ENCODE measurements around the gene PDLIM4.

The PDLIM4 gene

GRCh38 chr5:132298298-132299212 lies 41.1 kb downstream of the PDLIM4 start:
- no peak for TF ChIP-seq CTCF (conservative IDR thresholded peaks at IDR 0.05; ENCODE audit: low read depth, low read length)
- Histone ChIP-seq H3K4me3 (IDR thresholded peaks at IDR 0.05; ENCODE audit: insufficient read depth, low read depth, low read length) (no peak overlapping the region), H3K36me3 (ENCODE audit: insufficient read depth) (no peaks in the 10 kb centered on the region), H3K27me3 (ENCODE audit: insufficient read depth, low read depth) (peaks cover 8% of the 10 kb centered on the region; the same call in 1 of the 2 replicates), H4K20me1 (ENCODE audit: insufficient read depth) (no peaks in the 10 kb centered on the region), H2AFZ (ENCODE audit: low read depth) (no peak overlapping the region), H3K4me1 (ENCODE audit: low read depth, poor library complexity, severe bottlenecking) (no peaks in the 10 kb centered on the region), H3K4me2 (no peak overlapping the region), H3K9ac (no peak overlapping the region), H3K79me2 (ENCODE audit: insufficient read depth, low read depth) (no peaks in the 10 kb centered on the region), H3K27ac (no peak overlapping the region)

DNA sequence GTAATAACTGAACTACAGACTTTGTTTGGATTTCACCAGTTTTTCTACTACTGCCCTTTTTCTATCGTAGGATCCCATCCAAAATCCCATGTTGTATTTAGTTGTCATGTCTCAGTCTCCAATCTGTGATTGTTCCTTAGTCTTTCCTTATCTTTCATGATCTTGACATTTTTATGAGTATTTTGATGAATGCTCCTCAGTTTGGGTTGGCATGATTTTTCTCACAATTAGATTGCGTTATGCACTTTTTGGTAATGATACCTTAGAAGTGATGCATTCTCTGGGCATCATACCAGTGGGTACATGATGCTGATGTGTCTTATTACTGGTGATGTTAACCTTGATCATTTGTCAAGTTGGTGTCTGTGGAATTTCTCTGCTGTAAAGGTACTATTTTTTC lies 42.4 kb downstream of the PDLIM4 start:
- Histone ChIP-seq H3K27ac (no peak overlapping the region), H3K36me3 (ENCODE audit: insufficient read depth) (no peaks in the 10 kb centered on the region), H4K20me1 (ENCODE audit: insufficient read depth) (no peaks in the 10 kb centered on the region), H3K9ac (no peak overlapping the region), H3K79me2 (ENCODE audit: insufficient read depth, low read depth) (no peaks in the 10 kb centered on the region), H3K27me3 (ENCODE audit: insufficient read depth, low read depth) (peaks cover 7% of the 10 kb centered on the region; the same call in 1 of the 2 replicates), H3K4me3 (IDR thresholded peaks at IDR 0.05; ENCODE audit: insufficient read depth, low read depth, low read length) (no peak overlapping the region), H3K4me2 (no peak overlapping the region), H2AFZ (ENCODE audit: low read depth) (no peak overlapping the region), H3K4me1 (ENCODE audit: low read depth, poor library complexity, severe bottlenecking) (no peaks in the 10 kb centered on the region)
- no peak for TF ChIP-seq CTCF (conservative IDR thresholded peaks at IDR 0.05; ENCODE audit: low read depth, low read length)

GRCh38 chr5:132300577-132301343 lies 43.3 kb downstream of the PDLIM4 start:
- no peak for TF ChIP-seq CTCF (conservative IDR thresholded peaks at IDR 0.05; ENCODE audit: low read depth, low read length)
- no peak overlapping the region for H3K9ac ChIP-seq

DNA sequence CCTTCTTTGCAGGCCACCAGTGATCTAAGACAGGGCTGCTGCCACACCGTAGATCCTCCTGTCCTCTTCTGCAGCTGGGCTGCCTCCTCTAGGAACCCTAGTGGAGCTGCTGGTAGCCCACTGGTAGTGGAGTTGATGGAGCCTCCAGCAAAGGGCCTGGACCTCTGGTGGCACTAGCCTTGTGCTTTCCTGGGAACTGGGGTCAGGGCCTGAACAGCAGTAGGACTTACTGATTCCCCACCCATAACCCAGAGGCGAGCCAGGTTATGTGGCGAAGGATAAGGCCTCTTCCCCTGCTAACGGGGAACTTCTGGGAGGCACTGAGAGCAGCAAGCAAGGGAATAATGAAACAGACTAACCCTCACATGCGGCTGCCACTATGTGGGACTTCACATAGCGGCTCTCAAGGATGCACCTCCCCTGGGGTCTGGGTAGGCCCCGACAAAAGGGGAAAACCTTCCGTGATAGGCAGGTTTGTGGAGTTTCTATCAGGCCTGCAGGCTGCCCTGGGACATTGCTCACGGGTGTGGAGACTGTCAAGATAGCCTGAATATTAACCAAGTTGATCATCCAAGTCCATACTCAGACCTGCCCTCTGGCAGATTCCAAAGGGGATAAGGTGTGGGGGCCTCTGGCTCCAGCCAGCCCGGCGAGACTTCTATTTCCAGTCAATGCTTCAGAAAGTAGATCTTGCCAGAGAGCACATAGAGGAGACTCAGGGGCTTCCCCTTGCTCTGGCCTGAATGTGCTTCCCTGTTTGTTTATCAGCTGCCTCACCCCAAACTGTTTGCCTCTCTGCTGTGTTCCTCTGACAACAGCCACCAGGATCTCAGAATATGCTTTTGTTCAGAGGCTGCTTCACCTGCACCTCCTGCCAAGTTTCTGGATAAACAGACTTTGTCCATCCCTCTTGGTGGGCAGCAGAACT lies 44.1 kb downstream of the PDLIM4 start:
- H3K27ac ChIP-seq: no peak overlapping the region

More at GRCh38 chr5:132300577-132301343, 43.3 kb downstream of the PDLIM4 start:
- no peak overlapping the region for H3K4me2 ChIP-seq
- H4K20me1 ChIP-seq (ENCODE audit: insufficient read depth): no peaks in the 10 kb centered on the region
- no peaks in the 10 kb centered on the region for H3K4me1 ChIP-seq (ENCODE audit: low read depth, poor library complexity, severe bottlenecking)
- H3K4me3 ChIP-seq (IDR thresholded peaks at IDR 0.05; ENCODE audit: insufficient read depth, low read depth, low read length): no peak overlapping the region
- no peak overlapping the region for H3K27ac ChIP-seq
- H2AFZ ChIP-seq (ENCODE audit: low read depth): no peak overlapping the region
- no peaks in the 10 kb centered on the region for H3K79me2 ChIP-seq (ENCODE audit: insufficient read depth, low read depth)
- H3K27me3 ChIP-seq (ENCODE audit: insufficient read depth, low read depth): no peaks in the 10 kb centered on the region
- H3K36me3 ChIP-seq (ENCODE audit: insufficient read depth): no peaks in the 10 kb centered on the region

More for the DNA sequence above, 44.1 kb downstream of the PDLIM4 start:
- no peaks in the 10 kb centered on the region for H3K36me3 ChIP-seq (ENCODE audit: insufficient read depth)
- H3K79me2 ChIP-seq (ENCODE audit: insufficient read depth, low read depth): no peaks in the 10 kb centered on the region
- no peaks in the 10 kb centered on the region for H4K20me1 ChIP-seq (ENCODE audit: insufficient read depth)
- no peaks in the 10 kb centered on the region for H3K27me3 ChIP-seq (ENCODE audit: insufficient read depth, low read depth)
- no peak for TF ChIP-seq CTCF (conservative IDR thresholded peaks at IDR 0.05; ENCODE audit: low read depth, low read length)
- H3K9ac ChIP-seq: no peak overlapping the region
- no peak overlapping the region for H3K4me3 ChIP-seq (IDR thresholded peaks at IDR 0.05; ENCODE audit: insufficient read depth, low read depth, low read length)
- H3K4me2 ChIP-seq: no peak overlapping the region
- no peaks in the 10 kb centered on the region for H3K4me1 ChIP-seq (ENCODE audit: low read depth, poor library complexity, severe bottlenecking)
- H2AFZ ChIP-seq (ENCODE audit: low read depth): no peak overlapping the region
